ENCODE measurements around the gene LNX1. TPM values are rescaled to one million over a fixed set of nuclear protein-coding genes. Genes with fewer than 3 reads are reported as not detected.

The LNX1 gene
- total RNA-seq, 1 experiment from 2014 or later = 1.7 TPM

GRCh38 chr4:53551281-53551864, 39.9 kb downstream of the LNX1 start:
- H3K9me3 Mint-ChIP-seq = no peaks in the 10 kb centered on the region; a peak in 1 of 5 replicates
- H3K4me1 Mint-ChIP-seq = peaks cover 9 to 16% of the 10 kb centered on the region in 2 experiments
- Histone ChIP-seq H2BK120ac (ENCODE audit: low read depth, low read length, poor library complexity, severe bottlenecking) (no peak overlapping the region), H3K27ac (ENCODE audit: insufficient read length, low read depth, low read length) (no peak overlapping the region), H3K56ac (ENCODE audit: insufficient read length, low read depth, low read length) (no peak overlapping the region), H3K9ac (ENCODE audit: extremely low read depth, insufficient read length, low read length) (no peak overlapping the region), H3K23ac (ENCODE audit: insufficient read length, low read depth, low read length) (no peak overlapping the region), H2BK5ac (ENCODE audit: insufficient read length, low read length) (no peak overlapping the region), H3K9me3 (ENCODE audit: control insufficient read depth, low read depth, low read length) (no peaks in the 10 kb centered on the region), H2AFZ (ENCODE audit: low read length) (no peak overlapping the region), H3T11ph (ENCODE audit: low read length) (no peak overlapping the region), H3K79me1 (ENCODE audit: insufficient read depth, low read depth, low read length, poor library complexity, severe bottlenecking) (no peaks in the 10 kb centered on the region), H3K23me2 (ENCODE audit: insufficient read length, low read depth, low read length, poor library complexity, severe bottlenecking) (no peaks in the 10 kb centered on the region), H3K4me2 (ENCODE audit: insufficient read depth, insufficient read length, low read length) (no peak overlapping the region), H3K4ac (ENCODE audit: low read depth, low read length) (no peak overlapping the region), H3K79me2 (ENCODE audit: insufficient read depth, low read length) (no peaks in the 10 kb centered on the region), H2BK12ac (ENCODE audit: insufficient read length, low read depth, low read length) (no peak overlapping the region), H2BK20ac (ENCODE audit: low read depth, low read length, poor library complexity, severe bottlenecking) (no peak overlapping the region), H3K14ac (ENCODE audit: insufficient read depth, low read length) (no peak overlapping the region), H4K5ac (ENCODE audit: insufficient read length, low read depth, low read length) (no peak overlapping the region), H4K8ac (replicated peaks; ENCODE audit: insufficient read length, low read depth, low read length) (no peak overlapping the region), H2AK5ac (ENCODE audit: insufficient read length, low read length) (no peak overlapping the region), H4K20me1 (ENCODE audit: control insufficient read depth, insufficient read depth, insufficient read length) (no peaks in the 10 kb centered on the region), H3K4me1 (ENCODE audit: insufficient read depth, low read length) (no peaks in the 10 kb centered on the region), H3K27me3 (ENCODE audit: insufficient read depth, low read length) (no peaks in the 10 kb centered on the region), H3K18ac (ENCODE audit: insufficient read length, low read depth, low read length) (no peak overlapping the region), H2BK15ac (ENCODE audit: low read depth, low read length) (no peak overlapping the region), H4K91ac (ENCODE audit: insufficient read length, low read depth, low read length) (no peak overlapping the region)
- no peak overlapping the region for H3K27ac Mint-ChIP-seq
- no peak overlapping the region for H3K4me3 Mint-ChIP-seq
- peaks cover 2% of the 10 kb centered on the region; the same call in 1 of the 2 replicates for H3K27me3 Mint-ChIP-seq (ENCODE audit: low read depth)
- no peak for DNase-seq
- H3K36me3 Mint-ChIP-seq (ENCODE audit: insufficient read depth in 1 of 3, low read depth in 3 of 3) = no peaks in the 10 kb centered on the region; a peak in 1 of 7 replicates
- no CpG with 5 or more reads among the region's 7 CpGs for WGBS (ENCODE audit: extremely low coverage, insufficient read length, low lambda C conversion rate)
- TF ChIP-seq CTCF (conservative IDR thresholded peaks at IDR 0.05) = no peak
